H1 (cell line): ENCODE data around the gene MACROD2. TPM values are rescaled to one million over a fixed set of nuclear protein-coding genes. Genes with fewer than 3 reads are reported as not detected.

Experiments
- ATF2 ChIP-seq: IDR thresholded peaks from 2 replicates; pipeline ENCODE4 v1.6.1; 2012; ENCODE audit warnings: low read length, inconsistent platforms
- CHD7 ChIP-seq: fragments of 300-600 bp; sonication (generic); IDR thresholded peaks from 2 replicates; pipeline ENCODE4 v1.7.1; 2012; ENCODE audit warnings: low read length, moderate library complexity, mild to moderate bottlenecking, inconsistent platforms; ENCODE audit not compliant: insufficient replicate concordance
- GABPA ChIP-seq: IDR thresholded peaks from 2 replicates; pipeline ENCODE4 v1.6.1; 2011; ENCODE audit warnings: mild to moderate bottlenecking, low read length, moderate library complexity, borderline replicate concordance; ENCODE audit not compliant: insufficient read depth
- NANOG ChIP-seq: IDR thresholded peaks from 2 replicates; pipeline ENCODE4 v1.6.1; 2011; ENCODE audit warnings: low read length, low read depth, mild to moderate bottlenecking, inconsistent platforms; ENCODE audit not compliant: insufficient read depth, poor library complexity, severe bottlenecking
- TCF12 ChIP-seq: IDR thresholded peaks from 2 replicates; pipeline ENCODE4 v1.6.1; 2011; ENCODE audit warnings: low read depth, mild to moderate bottlenecking, low read length
- polyA plus RNA-seq, 7 experiments: library from polyadenylated mRNA; depleted of rRNA in 3 of 7; stranded (reverse) in 5 of 7; unstranded in 2 of 7; fragments of >200 nt in 5 of 7; fragments of 200-250 nt in 2 of 7; gene quantifications; 1 replicate in 5 of 7; 2 replicates in 1 of 7; 4 replicates in 1 of 7; pipeline versions ENCODE4 v1.2.1 to v1.2.3, GENCODE V29; 2011 to 2013; ENCODE audit warnings: missing spikeins in 2 of 7, mixed read lengths in 2 of 7
- total RNA-seq: library from RNA; stranded (reverse); fragmentation: NEBNext Ultra II Directional; extraction: Animal tissue kit (Norgen Biotek cat#: 25700); gene quantifications from 2 replicates; pipeline ENCODE4 v1.2.1, GENCODE V29; 2021

The MACROD2 gene
- total and polyA plus RNA-seq, 2 of the 8 experiments (the other 6 are each of a cell fraction or from before 2014, with no cell fraction given), result 0.70 to 3.9 TPM

DNA sequence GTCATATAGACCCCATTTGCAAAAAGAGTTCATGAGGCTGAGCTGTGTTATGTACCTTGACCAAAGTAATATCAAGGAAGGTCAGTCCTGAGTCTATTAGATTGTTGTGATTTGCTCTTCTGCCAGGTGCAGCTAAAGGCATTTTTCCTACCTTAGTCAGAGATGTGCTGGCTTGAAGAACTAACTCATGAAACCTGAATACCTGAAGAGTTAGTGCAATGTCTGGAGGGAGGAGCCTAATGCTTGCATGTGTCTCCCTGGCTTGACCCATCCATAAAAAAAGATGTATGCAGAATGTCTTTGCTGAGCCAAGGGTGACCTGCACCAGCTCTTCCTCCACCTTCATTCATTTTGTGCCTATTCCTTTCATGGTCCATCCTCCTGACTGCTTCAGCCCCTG lies 1835.9 kb downstream of the MACROD2 start (continued):
- TF ChIP-seq TCF12, result no peak
- TF ChIP-seq CHD7, result no peak
- TF ChIP-seq NANOG, result no peak
- no peak for TF ChIP-seq ATF2
- TF ChIP-seq GABPA, result no peak
- TF ChIP-seq, all 59 proteins: peak for 0
